ENCODE data around the gene ZNF483. TPM values are rescaled to one million over a fixed set of nuclear protein-coding genes. Genes with fewer than 3 reads are reported as not detected.

The ZNF483 gene
- total and polyA plus RNA-seq, 9 of the 15 experiments (the other 6 are each of a cell fraction or from before 2014, with no cell fraction given), result 0.04 to 1.0 (median 0.38) TPM

GRCh38 chr9:111610845-111611244 lies 85.9 kb downstream of the ZNF483 start:
- Histone ChIP-seq H3K4me3 (no peak overlapping the region), H3K9me3 (replicated peaks; ENCODE audit: control insufficient read depth, insufficient read depth, low read depth, low read length) (no peaks in the 10 kb centered on the region), H3K9me1 (ENCODE audit: control insufficient read depth, insufficient read depth, low read length) (no peaks in the 10 kb centered on the region), H3K27me3 (ENCODE audit: control insufficient read depth in 2 of 2, insufficient read depth in 2 of 2, low read length in 2 of 2) (peaks cover 45 to 46% of the 10 kb centered on the region in 2 experiments), H3K27ac (ENCODE audit: extremely low read depth, low read depth, low read length) (no peak overlapping the region), H2AFZ (ENCODE audit: low read depth, low read length) (no peak overlapping the region), H3K4me1 (replicated peaks in 1 of 2; ENCODE audit: control insufficient read depth in 2 of 2, insufficient read depth in 2 of 2, low read length in 2 of 2) (no peaks in the 10 kb centered on the region), H3K36me3 (ENCODE audit: control insufficient read depth, insufficient read depth, low read length) (no peaks in the 10 kb centered on the region), H3K9ac (ENCODE audit: insufficient read depth in 1 of 2, low read depth in 2 of 2, low read length in 2 of 2) (no peak overlapping the region), H3K79me2 (ENCODE audit: control insufficient read depth, insufficient read depth, low read length) (no peaks in the 10 kb centered on the region), H4K20me1 (replicated peaks; ENCODE audit: control insufficient read depth, insufficient read depth, low read length) (no peaks in the 10 kb centered on the region), H3K4me2 (ENCODE audit: insufficient read depth, low read length) (no peak overlapping the region)
- POLR2A ChIA-PET, result no interaction called here
- WGBS (ENCODE audit: insufficient coverage, low coverage, missing lambda C conversion rate), result 2% methylated on average over 7 of the region's 7 CpGs
- DNase-seq (ENCODE audit: extremely low read depth in 1 of 4, low spot score in 3 of 4), result no peak
- intact Hi-C loops (cut with micrococcal nuclease) (no loop called here), in situ Hi-C loops (cut with MboI) (no loop called here)
- no peak for TF ChIP-seq CBFB (CRISPR knock-in tag; IDR thresholded peaks at IDR 0.05)
- no peak for TF ChIP-seq TEAD2 (tag; IDR thresholded peaks at IDR 0.05)
- TF ChIP-seq MYNN (IDR thresholded peaks at IDR 0.05), result no peak
- TF ChIP-seq MYNN (CRISPR knock-in tag; IDR thresholded peaks at IDR 0.05), result no peak
- TF ChIP-seq, protein P1, sequence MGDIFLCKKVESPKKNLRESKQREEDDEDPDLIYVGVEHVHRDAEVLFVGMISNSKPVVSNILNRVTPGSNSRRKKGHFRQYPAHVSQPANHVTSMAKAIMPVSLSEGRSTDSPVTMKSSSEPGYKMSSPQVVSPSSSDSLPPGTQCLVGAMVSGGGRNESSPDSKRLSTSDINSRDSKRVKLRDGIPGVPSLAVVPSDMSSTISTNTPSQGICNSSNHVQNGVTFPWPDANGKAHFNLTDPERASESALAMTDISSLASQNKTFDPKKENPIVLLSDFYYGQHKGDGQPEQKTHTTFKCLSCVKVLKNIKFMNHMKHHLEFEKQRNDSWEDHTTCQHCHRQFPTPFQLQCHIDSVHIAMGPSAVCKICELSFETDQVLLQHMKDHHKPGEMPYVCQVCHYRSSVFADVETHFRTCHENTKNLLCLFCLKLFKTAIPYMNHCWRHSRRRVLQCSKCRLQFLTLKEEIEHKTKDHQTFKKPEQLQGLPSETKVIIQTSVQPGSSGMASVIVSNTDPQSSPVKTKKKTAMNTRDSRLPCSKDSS (IDR thresholded peaks at IDR 0.05; ENCODE audit: low read depth, partially characterized antibody), result no peak
- TF ChIP-seq TCF7L2 (IDR thresholded peaks at IDR 0.05; ENCODE audit: low read depth, low read length), result no peak
- no peak for TF ChIP-seq RAD21 (CRISPR knock-in tag; conservative IDR thresholded peaks at IDR 0.05 in 1 of 2, IDR thresholded peaks at IDR 0.05 in 1 of 2)
- no peak for TF ChIP-seq SMAD1 (IDR thresholded peaks at IDR 0.05; ENCODE audit: low read depth, low read length, partially characterized antibody)
- no peak for TF ChIP-seq ZNF197 (CRISPR knock-in tag; IDR thresholded peaks at IDR 0.05; ENCODE audit: low read depth)
- no peak for TF ChIP-seq PCBP2 (IDR thresholded peaks at IDR 0.05; ENCODE audit: low read depth, low read length, poor library complexity, severe bottlenecking)
- TF ChIP-seq FUS (optimal IDR thresholded peaks at IDR 0.05; ENCODE audit: low read depth, low read length), result no peak
- TF ChIP-seq KDM5B (IDR thresholded peaks at IDR 0.05; ENCODE audit: insufficient replicate concordance, low read depth, low read length), result no peak
- no peak for ATAC-seq
- FAIRE-seq, result no peak
- CTCF ChIA-PET (ENCODE audit: low intra/inter-chr PET ratio), result no interaction called here
- BruUV-seq (replicated peaks), result no TSS peak

All from K562 (cell line).